Mucosa of stomach (tissue), 1 donor: ENCODE results near the gene PLEKHH3.

Source experiments
- H3K27me3 ChIP-seq: one replicate; pipeline ENCODE4 v1.7.0; 2013; ENCODE audit warnings: mild to moderate bottlenecking, low read length; ENCODE audit not compliant: control insufficient read depth, insufficient read depth
- H3K36me3 ChIP-seq: one replicate; pipeline ENCODE4 v1.7.0; 2013; ENCODE audit warnings: low read length; ENCODE audit not compliant: control insufficient read depth, insufficient read depth
- H3K4me1 ChIP-seq: one replicate; pipeline ENCODE4 v1.7.0; 2013; ENCODE audit warnings: mild to moderate bottlenecking, low read length; ENCODE audit not compliant: control insufficient read depth, insufficient read depth
- H3K4me3 ChIP-seq: one replicate; pipeline ENCODE4 v1.7.0; 2013; ENCODE audit warnings: low read length
- H3K9ac ChIP-seq: one replicate; pipeline ENCODE4 v1.7.0; 2013; ENCODE audit warnings: mild to moderate bottlenecking, low read length, moderate library complexity
- H3K9me3 ChIP-seq: one replicate; pipeline ENCODE4 v1.7.0; 2013; ENCODE audit warnings: mild to moderate bottlenecking, low read length, moderate library complexity; ENCODE audit not compliant: control insufficient read depth
- donor health status: Pancreatic carcinoma.

The PLEKHH3 gene

DNA sequence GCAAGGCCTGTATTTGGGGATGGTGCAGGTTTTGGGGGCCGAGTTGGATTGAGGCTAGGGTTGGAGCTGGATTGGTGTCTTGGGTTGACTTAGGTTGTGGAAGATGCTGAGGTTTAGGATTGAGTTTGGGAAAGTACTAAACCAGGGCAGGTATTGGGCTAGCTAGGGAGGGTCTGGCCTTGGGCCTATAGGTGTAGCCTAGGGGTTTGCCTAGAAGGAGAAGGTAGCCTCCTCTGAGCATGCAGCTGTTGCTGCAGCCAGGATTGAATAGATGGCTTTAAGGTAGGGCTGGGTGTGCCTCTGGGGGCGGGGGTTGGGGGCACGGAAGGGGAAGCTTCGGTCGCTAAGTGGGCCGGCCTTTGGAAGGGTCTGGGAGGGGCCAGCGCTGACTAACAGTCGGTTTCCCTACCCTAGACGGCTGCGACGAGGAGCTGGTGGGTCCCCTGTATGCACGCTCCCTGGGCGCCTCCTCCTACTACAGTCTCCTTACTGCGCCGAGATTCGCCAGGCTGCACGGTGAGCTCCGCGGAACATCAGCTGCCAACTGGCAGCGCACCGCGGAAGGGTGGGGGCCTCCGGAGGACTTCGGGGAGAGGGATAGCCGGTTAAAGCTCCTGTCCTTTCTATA, 6.7 kb upstream of the PLEKHH3 start:
- Histone ChIP-seq H3K9me3 (no peaks in the 10 kb centered on the region), H3K4me1 (peaks cover 43% of the 10 kb centered on the region), H3K9ac (peak overlapping the region; percentile 12), H3K36me3 (no peaks in the 10 kb centered on the region), H3K4me3 (no peak overlapping the region), H3K27me3 (peaks cover 21% of the 10 kb centered on the region)

DNA sequence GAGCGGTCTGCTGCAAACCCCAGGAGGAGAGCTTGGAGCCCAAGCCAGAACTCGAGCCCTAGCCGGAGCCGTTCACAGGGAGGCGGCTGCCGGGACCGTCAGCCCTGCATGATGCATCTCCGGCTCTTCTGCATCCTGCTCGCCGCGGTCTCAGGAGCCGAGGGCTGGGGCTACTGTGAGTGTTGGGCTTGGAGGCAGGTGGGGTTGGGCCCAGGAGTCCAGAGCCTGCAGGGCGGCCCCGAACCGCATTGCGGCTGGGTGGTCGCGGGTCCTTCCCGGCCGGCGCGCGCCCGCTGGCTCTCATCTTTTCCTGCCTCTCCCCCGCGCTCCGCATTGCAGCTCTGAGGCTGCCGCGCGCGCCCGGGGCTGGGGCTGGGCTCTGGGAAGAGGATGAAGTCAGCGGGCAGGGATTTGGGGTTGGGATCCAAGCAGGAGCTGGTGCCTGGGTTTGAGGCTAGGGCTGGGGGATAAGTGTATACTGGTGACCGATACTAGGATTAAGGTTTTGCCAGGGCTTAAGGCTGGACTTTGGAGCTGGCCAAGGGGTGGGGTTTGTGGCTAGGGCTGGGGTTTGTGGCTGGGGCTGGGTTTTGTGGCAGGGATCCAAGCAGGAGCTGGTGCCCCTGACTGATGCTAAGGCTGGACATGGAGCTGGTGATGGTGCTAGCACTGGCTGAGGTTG, 6.1 kb upstream of the PLEKHH3 start:
- Histone ChIP-seq H3K9ac (peak overlapping the region; percentile 12), H3K4me3 (peak overlapping the region; percentile 14), H3K9me3 (no peaks in the 10 kb centered on the region), H3K27me3 (peaks cover 21% of the 10 kb centered on the region), H3K4me1 (peaks cover 45% of the 10 kb centered on the region), H3K36me3 (no peaks in the 10 kb centered on the region)

DNA sequence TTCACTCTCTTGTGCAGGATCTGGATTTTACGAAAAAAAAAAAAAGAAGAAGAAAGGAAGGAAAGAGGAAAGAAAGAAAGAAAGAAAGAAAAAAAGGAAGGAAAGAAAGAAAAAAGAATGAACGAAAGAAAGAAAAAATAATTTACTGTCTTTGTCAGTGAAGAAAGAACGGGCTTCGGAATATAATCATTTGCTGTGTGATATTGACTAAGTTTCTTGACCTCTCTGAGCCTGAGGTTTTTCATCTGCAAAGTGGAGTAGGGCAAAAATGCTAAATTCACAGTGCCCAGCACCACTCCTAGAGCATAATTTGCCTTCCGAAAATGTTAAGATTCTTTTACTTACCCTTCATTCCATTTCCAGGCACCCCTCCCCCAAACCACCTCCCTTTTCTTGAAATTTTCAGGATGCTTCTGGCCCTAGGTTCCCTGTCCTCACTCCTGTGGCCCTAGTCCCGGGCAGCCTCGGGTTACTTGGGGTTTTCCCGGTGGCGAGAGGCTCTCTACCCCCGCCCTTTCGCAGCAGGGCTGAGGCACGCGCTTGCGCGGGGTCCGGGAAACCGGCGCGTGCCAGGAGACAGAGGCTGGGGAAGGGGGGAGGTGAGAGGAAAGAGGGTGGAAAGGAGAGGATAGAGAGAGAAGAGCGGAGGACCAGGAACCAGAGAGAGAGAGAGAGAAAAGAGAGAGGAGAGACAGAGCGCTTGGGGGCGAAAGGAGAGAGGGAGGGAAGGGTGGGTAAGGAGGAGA, 5.4 kb upstream of the PLEKHH3 start, which contains the start of gene CNTNAP1:
TSS of gene CNTNAP1 (plus strand) at position 556 of the 746 bp plus-strand sequence. CDS start 299 bp downstream, outside the sequence.
- Histone ChIP-seq H3K4me1 (peaks cover 52% of the 10 kb centered on the region), H3K36me3 (no peaks in the 10 kb centered on the region), H3K4me3 (peak within 1 kb of the TSS; percentile 14), H3K9ac (peak within 1 kb of the TSS; percentile 12), H3K27me3 (peaks cover 21% of the 10 kb centered on the region), H3K9me3 (no peaks in the 10 kb centered on the region)

DNA sequence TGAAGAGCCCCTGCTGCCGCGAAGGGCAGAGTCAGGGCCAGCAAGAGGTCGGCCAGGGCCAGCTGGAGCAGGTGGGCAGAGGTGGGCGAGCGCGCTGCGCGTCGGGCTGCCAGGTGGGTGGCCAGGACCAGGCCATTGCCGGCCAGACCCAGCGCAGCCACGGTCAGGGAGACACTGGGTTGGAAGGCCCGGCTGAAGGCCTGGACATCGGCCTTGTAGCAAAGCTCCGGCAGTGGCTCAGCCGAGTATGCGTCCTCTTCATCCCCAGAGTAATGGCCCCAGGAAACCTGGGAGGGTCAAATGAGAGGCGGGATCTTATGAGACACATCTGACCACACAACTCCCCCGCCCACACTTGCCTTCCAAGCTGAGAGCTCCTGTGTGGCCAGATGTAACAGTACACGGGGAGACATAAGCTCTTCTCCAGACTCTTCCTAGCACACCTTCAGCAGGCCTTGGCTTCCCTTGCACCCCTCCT, 3.6 kb upstream of the PLEKHH3 start:
- H3K9ac ChIP-seq: peak overlapping the region; percentile 68
- peaks cover 57% of the 10 kb centered on the region for H3K4me1 ChIP-seq
- peak overlapping the region; percentile 19 for H3K4me3 ChIP-seq

DNA sequence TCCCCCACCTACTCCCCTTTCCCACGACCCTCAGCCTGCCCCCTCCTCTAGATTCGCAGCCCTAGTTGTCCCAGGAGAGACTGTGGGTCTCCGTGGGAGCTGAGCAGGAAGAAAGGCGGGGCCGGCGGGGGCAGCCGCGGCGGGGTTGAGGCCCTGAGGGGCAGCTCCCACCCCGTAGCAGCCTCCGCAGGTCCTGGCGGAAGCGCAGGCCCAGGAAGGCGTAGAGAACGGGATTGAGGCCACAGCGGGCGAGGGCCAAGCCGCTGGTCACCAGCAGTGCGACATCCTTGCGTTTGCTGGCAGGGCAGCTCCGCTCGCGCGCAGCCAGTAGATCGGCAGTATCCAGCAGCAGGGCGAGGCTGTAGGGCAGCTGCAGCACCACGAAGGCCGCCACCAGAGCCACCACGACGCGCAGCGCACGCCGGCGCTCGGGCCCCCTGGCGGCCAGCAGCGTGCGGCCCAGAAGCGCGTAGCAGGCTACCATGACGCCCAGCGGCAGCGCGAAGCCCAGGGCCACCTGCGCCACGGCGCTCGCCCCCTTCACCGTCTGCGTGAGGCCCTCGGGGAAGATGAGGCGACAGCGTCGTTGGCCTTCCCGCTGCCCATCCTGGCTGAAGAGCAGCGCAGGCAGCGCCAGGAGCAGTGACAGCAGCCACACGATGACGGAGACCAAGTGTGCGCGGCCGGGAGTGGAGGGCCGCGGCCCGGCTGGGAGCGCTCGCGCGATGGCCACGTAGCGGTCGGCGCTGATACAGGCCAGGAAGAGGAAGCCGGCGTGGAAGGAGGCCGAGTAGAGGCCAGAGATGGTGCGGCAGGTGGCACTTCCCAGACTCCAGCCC, 2.9 kb upstream of the PLEKHH3 start:
- H3K9me3 ChIP-seq: no peaks in the 10 kb centered on the region
- H3K4me3 ChIP-seq: peak overlapping the region; percentile 19
- peaks cover 21% of the 10 kb centered on the region for H3K27me3 ChIP-seq
- peak overlapping the region; percentile 68 for H3K9ac ChIP-seq
- H3K4me1 ChIP-seq: peaks cover 58% of the 10 kb centered on the region
- no peaks in the 10 kb centered on the region for H3K36me3 ChIP-seq

More for the DNA sequence above, 3.6 kb upstream of the PLEKHH3 start:
- Histone ChIP-seq H3K36me3 (no peaks in the 10 kb centered on the region), H3K27me3 (peaks cover 21% of the 10 kb centered on the region), H3K9me3 (no peaks in the 10 kb centered on the region)

DNA sequence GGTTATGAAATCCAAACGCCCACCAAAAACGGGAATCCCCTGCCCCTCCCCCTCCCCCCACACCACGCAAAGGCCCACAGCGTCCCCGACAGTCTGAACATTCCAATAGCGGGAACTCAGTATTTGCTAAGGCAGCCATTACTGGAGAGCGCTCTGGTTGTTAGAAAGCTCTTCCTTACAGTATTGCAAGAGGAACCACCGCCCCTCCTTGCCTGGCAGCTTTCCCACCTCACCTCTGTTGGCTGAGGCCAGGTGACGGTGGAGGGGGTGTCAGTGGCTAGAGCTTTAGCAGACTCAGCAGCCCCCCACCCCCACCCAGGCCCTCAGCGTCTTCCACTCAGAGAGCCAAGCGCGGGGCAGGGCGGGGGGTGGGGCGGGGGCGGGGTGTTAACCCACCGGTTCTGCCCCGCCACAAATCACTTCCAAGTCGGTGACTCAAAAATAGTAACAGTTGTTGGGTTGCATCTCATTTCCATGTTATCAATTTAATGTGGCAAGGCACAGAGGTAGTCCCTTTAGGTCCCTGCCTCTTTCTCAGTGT, 2.2 kb upstream of the PLEKHH3 start:
- peak overlapping the region; percentile 19 for H3K4me3 ChIP-seq
- H3K36me3 ChIP-seq: no peaks in the 10 kb centered on the region
- H3K9ac ChIP-seq: peak overlapping the region; percentile 68
- H3K9me3 ChIP-seq: no peaks in the 10 kb centered on the region
- peaks cover 61% of the 10 kb centered on the region for H3K4me1 ChIP-seq
- H3K27me3 ChIP-seq: peaks cover 19% of the 10 kb centered on the region

DNA sequence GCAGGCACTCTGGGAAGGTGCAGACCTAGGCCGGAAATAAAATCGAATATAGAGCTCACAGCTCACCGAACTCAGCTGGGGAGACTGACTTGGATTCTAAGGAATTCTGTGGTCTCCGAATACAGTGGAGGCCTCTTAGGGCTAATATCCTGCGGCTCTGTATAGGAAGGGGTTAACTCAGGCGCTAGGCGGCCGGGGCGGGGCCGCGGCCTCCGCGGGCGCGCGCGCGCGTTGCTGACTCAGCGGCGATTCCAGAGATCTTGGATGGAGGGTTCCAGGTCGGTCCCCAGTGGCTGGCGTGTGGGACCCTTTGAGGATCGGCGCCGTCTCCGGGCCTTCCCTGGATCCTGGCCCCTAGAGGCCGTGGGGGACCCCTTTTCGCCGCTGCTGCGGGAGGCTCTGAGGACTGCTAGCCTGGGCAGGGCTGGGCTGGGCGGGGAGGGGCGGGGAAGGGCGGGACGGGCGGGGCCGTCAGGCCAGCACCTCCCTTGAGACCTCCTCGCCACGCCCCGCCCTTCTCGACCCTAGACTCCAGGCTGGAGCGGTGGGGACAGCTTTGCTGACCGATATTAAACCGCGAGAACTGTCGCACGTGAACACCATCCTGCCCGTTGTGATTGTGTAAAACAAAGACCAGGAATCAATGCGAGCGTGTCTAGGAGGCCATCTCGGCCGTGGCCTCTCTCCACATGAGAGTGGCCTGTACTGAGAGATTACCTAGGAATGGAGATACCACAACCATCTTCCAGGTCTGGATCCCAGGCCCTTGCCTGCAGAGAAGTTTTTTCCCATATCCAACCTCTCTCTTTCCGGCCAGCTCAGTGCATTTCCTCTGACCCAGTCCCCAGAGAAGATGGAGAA, 1.4 kb upstream of the PLEKHH3 start:
- Histone ChIP-seq H3K9me3 (no peaks in the 10 kb centered on the region), H3K4me1 (peaks cover 60% of the 10 kb centered on the region), H3K27me3 (peaks cover 11% of the 10 kb centered on the region), H3K9ac (peak overlapping the region; percentile 60), H3K4me3 (peak overlapping the region; percentile 42), H3K36me3 (peaks cover 2% of the 10 kb centered on the region)

DNA sequence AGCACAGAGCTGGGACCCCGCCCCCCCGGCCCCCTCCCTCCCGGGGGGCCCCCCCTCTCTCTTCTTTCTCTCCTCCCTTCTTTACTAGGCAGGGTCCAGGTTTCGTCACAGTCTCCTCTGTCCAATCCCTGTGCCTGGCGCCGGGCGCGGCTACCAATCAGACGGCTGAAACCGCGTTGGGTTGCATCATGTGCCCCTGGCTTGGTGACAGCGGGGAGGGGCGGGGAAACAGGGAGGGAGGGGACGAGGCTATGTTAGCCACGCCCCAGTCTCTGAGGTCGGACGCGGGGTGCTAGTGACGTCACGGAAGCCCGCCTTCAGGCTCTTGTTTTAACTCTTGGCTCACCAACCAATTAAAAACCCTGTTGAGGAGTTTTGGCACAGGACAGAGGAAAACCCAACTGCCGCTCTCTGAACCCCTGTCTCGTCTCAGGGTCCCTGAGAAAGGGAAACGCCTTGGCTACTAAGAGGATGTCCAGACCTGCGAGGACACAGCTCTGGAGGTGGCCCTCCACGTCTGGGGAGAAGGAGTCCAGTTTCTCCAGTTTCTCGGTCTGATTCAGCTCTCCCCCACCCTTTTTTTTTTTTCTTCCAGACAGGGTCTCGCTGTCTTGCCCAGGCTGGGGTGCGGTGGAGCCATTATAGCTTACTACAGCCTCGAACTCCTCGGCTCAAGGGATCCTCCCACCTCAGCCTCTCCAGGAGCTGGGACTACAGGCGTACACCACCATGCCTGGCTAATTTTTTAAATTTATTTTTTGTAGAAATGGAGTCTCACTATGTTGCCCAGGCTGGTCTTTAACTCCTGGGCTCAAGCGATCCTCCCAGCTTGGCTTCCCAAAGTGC, 441 bp upstream of the PLEKHH3 start:
- H3K9ac ChIP-seq: peak overlapping the region; percentile 93
- peaks cover 9% of the 10 kb centered on the region for H3K36me3 ChIP-seq
- H3K4me3 ChIP-seq: peak overlapping the region; percentile 15
- H3K4me1 ChIP-seq: peaks cover 54% of the 10 kb centered on the region
- no peaks in the 10 kb centered on the region for H3K9me3 ChIP-seq
- H3K27me3 ChIP-seq: peaks cover 7% of the 10 kb centered on the region

DNA sequence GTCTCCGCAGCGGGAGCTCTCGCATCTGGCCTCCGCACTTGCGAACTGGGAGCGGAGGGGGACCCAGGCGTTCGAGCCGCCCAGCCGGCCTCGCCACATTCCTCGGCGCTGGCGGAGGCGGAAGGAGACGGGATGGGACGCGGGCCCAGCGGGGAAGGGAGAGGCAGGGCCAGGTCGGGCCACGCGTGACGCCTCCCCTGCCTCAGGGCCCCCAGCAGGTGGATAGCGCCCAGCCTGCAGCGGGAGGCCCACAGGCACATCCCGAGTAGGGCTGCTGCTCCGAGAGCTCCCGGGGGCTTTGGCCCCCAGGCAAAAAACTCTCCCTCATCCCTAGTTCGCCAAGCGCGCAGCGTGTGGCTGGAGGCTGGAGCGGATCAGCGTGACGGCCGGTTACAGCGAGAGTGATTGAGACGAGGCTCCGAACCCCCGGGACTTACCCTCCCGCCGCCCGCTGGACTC, 800 bp downstream of the PLEKHH3 start:
- no peaks in the 10 kb centered on the region for H3K9me3 ChIP-seq
- H3K9ac ChIP-seq: peak overlapping the region; percentile 93
- H3K36me3 ChIP-seq: peaks cover 13% of the 10 kb centered on the region
- peak overlapping the region; percentile 92 for H3K4me3 ChIP-seq
- no peaks in the 10 kb centered on the region for H3K27me3 ChIP-seq
- H3K4me1 ChIP-seq: peaks cover 46% of the 10 kb centered on the region

DNA sequence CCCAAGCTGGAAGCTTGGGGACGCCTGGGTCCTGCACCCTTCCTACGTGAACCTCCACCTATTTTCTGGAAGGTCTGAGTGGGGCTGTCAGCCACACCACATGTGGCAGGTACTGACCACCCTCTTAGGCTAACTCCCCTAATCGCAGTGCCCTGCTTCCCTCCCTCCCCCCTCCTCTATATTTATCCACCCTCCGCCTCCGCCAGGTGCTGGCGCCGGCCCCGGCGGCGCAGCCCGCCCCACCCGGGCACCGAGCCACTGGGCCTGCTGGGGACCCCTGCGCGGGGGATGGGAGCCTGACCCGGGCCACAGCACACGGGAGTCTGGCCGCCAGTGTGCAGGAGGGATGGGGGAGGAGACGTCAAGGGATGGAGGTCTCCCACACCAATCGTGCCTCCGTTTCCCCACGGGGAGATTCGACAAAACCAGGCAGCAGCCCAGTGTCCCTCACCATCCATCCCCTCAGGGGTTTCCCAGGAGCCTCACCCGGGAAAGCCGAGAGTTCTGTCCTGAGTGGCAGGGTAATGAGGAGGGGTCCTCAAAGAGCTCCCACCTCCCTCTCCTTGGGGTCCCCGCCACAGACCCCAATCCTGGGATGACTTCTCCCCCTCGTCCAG, 1.3 kb downstream of the PLEKHH3 start:
- H3K36me3 ChIP-seq: peaks cover 18% of the 10 kb centered on the region
- H3K9ac ChIP-seq: peak overlapping the region; percentile 93
- peak overlapping the region; percentile 92 for H3K4me3 ChIP-seq
- H3K9me3 ChIP-seq: no peaks in the 10 kb centered on the region
- H3K4me1 ChIP-seq: peaks cover 46% of the 10 kb centered on the region
- no peaks in the 10 kb centered on the region for H3K27me3 ChIP-seq
